Measurements from ENCODE around the gene PNMA6E.

Gene PNMA6E

DNA sequence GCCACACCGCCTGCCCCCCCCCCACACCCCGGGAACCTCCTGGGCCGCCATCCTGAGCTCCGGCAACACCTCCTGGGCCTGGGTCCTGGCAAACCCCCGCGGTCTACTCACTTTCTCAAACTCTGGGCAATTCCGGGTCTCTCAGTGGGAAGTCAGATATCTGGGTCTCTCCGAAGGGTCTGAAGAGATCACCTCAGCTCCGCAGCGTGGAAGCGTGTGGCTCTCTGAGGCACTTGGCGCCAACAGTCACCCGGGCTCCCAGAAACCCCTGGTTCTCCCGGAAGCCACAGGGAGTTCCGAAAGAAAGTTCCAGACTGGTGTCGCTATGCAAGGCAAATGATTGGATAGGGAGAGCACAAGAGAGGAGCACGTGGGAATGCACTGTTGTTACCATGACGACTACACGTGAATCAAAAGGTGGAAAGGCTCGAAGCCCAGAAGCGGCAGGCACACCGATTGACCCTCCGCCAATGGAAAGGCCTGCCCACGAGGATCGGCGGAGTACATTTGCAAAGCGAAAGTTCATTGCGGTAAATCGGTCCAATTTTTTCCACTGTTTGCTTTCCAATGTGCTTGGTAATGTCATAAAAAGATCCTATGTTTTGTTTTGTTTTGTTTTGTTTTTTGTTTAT is at the start of gene PNMA6E:
Gene PNMA6E (minus strand): TSS at position 218 of the 632 bp plus-strand sequence. CDS start 2,501 bp downstream, outside the sequence.
- no peak for FAIRE-seq

DNA sequence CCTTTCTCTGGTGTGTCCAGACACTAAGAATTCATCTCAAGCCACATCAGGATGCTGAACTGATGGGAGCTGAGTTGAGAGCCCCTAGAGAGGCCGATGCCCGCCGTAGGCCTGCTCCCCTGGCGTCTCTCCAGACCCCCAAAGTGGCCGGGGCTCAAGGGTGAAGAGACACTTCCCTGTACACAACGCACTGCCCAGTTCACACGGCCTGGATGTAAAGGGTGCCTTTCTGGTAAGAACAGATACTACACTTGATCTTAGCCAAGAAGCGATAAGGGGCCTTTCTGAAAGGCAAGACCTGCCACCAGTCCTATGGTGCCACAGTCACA is 49.8 kb upstream of the PNMA6E start:
- no peak for FAIRE-seq

DNA sequence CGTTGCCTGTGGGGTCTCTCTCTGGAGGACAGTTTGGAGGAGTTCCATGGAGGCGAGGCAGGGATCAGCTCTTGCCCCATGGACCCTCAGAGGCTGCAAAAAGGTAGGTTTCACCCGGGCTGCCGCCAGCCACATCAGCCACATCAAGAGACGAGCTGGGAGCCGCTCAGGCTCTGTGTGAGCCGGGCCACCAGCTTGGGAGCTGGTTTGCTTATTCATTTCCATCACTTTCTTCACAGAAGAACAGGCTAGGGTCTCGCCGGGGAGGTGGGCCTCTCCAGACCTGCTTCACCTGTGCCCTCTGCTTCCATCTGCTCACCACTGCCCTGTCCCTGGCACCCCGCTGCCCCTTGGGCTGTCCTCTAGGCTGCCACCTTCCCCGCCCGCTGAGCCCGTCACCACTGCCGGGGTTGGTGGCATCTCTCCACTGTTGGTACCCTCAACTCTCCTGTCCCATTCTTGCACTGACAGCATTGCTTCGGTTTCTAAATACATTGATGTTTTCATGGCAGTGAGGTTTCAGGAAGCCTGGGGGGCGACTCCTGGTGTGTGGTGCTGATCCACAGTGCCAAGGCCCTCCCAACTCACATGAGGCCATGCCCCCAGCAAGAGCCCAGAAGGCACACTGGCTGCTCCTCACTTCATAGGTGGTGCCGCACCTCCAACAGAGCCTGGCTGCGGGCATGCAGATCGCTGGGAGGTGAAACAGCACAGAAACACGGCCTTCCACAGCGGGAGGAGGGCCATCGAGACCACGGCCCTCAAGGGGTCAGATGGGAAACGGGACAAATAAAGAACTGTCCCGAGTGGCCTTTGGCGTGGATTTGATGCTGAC is 49.2 kb upstream of the PNMA6E start:
- FAIRE-seq, result no peak

DNA sequence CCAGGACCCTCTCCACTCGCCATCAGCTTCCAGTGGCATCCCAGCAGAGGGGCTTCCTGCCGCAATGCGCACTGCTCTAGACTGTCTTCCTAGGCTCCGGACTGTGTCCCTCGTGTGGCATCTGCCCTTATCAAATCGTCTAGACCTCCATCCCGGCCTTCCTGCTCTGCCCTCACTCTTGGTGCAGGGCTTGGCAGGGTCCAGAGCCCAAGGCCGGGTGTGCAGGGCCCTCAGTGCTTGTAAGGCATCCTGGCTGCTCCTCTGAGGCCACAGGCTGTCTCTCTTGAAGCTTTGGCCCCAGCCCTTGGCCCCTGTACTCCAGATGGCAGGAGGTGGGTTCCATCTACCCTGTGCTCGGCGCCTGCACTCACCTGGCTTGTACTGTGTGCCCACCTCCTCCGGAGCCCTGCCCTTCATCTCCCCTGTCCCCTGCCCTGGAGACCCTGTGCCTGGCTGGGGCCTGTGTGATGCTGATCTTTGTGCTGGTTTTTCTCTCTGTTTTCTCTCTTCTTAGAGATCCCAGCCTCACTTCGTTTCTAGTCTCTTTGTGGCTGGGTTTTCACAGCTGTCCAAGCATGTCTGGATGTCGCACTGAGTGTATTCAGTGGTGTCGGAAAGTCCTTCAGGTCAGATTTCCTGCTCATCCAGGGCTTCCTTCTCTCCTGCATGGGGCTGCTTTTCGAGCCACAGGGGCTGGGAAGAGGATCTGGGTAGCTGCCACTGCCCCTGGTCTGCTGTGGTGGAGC is 48.4 kb upstream of the PNMA6E start:
- no peak for FAIRE-seq

DNA sequence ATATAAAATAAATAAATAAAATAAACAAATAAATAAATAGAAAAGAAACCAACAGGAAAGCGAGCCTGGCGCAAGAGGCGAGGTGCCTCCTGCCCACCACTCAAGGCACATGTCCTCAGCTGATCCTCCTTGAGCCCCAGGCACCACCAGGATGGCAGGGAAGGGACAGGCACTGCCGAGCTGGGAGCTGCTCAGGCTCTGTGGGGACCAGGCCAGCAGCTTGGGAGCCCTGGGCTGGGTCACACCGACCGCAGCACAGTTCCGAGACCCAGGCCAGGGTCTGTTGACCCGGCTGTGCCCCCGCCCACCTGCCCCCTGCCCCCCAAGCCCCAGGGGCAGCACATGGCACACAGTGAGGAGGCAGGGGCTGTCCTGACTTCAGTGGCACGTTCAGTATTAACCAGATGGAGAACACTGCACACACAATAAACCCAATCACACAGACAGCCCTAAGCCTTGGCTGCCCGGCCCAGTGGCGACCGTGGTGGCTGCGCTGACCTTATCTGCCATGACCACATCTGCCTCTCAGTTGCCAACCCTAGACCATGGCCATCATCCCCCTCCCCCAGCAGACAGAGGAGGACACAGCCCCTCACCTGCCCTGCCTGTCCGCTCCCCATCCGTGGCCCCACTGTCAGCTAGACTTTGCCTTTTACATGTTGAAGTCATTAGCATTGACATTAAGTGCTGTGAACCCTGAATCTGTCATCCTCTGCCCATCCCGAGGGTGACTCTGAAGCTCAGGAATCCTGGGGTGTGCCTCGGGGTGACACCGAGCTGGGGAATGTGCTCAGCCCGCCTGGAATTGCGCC is 47.6 kb upstream of the PNMA6E start:
- FAIRE-seq, result no peak

DNA sequence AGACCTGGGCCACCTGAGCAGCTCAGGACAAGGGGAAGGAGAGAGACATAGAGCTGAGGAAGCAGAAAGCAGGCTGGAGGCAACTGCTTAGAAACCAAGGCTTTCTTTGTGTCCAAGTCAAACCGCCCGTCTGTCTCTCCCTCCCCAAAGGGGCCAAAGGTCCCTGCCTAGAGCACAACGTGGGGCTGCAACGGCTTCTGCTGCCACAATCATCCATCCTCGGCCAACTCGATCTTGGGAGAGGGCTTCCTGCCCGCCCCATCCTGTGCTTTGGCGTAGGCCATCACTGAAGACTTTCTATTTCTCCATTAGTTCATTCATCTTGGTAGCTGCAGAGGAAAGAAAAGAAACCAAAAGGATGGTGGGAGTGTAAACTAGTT is 46.4 kb upstream of the PNMA6E start:
- FAIRE-seq, result no peak

DNA sequence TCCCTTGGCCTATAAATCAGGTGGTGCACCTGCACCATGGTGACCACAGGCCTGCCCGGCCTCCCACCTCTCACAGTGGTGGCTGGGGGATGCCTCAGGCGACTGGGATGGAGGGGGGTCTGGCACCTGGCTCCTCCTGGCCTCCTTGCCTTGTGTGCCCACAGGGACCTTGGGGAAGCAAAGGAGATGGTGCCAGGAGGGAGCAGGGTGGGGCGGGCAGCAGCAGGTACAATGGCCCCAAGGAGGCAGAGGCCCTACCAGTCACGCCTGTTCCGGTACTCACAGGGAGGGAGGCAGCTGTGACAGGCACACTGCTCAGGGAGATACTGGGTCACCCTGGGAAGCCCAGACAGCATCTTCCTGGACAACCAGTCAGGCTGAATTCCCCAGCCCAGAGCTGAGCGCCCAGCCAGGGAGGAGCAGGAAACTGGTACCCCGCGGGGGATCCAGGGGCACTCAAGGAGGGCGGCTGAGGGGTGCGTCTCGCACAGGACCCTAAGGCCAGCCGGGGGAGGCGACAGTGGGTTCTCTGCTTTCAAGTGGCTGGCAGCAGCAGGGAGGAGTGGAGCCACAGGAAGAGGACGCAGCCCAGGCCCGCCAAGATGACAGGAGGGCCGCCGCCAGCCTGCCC is 45.9 kb upstream of the PNMA6E start:
- FAIRE-seq, result no peak

DNA sequence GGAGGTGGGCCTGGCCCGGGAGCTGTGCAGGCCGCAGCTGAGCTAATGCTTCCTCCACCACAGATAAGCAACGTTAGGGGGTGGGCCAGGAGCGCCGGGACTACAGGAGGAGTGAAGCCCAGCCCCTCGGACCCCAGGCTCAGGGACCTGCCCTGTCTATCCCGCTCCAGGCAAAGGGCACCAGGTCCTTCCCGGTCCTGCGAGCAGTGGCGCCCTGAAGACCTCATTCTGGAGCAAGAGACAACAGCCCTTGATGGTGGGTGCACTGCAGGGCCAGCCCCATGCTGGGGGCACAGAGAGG is 45.4 kb upstream of the PNMA6E start:
- no peak for FAIRE-seq

DNA sequence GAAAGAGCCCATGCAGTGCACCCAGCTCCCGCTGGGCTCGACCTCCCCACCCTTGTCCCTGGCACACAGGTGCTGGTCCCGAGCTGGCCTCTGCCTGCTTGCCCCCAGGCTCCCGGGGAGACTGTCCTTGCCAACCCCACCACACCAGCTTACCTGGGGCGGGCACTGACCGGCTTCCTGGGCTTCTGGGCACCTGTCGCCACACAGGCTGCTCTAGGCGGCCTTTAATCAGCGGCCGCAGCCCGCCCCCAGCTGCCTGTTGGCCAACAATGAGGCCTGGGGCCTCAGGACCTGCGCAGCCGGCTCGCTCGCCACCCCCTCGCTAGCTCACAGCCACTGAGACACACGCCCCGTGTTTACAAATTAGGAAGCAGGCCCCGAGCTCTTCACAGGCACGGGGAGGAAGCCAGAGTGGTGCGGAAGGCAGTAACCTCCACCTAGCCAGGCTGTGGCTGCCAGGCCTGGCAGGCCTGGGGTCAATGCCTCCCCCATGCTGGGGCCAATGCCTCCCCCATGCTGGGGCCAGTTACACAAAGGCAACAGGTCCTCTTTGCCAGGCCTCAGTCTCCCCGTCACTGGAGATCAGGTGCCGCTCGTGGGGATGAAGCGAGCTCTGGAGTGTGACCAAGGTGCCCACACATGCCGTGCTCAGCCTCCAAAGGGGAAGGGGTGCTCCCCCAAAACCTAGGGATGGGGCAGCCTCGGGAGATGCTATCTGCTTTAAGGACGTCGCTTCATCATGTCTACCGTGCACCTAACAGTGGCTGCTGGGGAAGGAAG is 44.9 kb upstream of the PNMA6E start, which contains the start of gene TREX2:
Gene TREX2 (minus strand): TSS at position 201 of the 780 bp plus-strand sequence. CDS start 626 bp downstream, outside the sequence.
- FAIRE-seq, result no peak

DNA sequence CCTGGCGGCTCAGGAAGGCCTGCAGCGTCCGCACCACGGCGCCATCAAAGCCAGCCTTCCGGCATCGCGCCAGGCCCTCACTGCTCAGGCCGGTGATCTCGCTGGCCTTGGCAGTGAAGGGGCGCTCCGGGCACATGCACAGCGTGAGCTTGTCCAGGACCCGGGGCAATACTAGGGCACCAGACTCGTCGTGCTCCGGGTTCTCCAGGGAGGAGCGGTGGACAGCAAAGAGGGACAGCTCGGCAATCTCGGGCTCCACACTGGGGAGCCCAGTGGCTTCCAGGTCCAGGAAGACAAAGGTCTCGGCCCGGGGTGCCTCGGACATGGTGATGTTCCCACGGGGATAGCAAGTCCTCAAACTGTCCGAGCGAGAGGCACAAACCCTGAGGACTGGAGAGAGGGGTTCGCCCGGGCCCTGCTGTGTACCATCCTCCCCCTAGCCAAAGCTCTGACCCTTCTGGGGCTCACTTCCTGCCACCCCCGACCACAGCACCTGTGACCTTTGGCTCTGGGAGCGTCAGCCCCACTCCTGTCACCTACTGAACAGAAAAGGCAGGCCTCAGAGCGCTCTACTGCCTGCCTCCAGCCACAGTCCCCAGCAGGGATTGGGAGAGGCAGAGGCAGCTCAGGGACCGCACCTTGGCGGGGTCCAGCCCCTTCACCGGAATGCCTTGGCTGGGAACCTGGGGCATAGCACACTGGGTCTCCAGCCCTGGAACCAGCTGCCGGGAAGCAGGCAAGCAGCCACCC is 44.1 kb upstream of the PNMA6E start:
- no peak for FAIRE-seq

DNA sequence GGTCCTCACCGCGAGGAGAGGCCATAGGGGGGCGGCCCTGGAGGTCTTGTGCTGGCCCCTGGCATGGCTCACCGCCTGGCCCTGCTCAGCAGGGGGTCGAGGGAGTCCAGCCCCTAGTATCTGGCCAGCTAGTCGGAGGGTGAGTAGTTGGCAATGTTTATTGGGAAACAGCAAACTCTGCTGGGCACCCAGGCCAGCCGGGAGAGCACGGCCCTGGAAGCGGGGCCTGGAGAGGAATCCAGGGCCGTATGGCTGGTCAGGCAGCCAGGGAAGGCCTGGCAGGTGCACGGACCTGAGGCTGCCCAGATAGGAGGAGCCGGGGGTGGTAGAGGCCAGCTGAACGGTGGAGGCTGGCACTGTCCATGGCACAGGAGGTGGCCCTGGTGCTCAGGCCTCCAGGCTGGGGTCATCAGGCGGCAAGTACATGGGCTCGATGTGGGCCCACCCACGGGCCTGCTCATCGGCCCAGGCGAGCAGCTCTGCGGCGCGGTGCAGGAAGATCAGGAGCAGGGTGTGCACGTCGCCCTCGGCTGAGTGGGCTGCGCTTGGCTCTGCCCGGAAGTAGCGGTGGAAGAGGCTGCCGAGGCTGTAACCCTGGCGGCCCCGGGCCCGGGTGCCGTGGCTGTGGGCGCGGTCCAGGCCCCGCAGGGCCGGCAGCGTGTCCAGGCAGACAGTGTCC is 43.3 kb upstream of the PNMA6E start:
- FAIRE-seq, result no peak

DNA sequence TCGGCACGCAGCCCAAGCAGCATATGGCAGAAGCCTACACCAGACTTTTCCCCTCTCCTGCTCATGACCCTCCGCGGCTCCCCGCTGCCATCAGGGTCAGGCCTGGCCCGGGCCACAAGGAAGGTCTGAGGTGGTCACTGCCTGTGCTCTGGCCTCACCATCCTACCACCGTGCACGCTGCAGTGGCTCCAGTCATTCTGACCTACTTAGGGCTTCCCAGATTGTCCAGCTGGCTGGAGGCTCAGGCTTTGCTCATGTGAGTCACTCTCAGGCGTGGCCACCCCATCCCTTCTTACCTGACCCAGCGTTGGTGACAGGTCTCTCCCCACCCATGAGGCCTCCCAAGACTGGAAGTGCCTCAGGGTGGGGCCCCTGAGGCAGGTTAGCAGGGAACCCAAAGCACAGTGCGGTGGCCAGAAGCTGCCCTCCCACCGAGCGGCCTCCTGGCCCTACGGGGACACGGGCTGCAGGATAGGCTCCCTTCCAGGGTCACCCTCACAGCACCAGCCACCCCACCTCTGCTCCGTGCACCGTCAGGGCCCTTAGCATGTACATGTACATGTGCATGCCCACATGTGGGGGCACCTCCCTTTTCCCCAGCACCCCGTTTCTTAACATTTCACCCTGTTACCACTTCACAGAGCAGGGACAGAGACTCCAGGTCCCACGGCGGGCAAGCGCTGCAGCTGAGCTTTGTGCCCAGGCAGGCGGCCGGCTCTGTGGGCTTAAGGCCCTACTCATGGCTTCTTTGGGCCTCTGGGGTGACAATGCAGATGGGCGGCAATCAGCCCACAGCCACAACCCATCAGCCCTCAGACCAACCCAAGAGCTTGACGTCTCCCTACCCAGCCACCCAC is 42.6 kb upstream of the PNMA6E start:
- FAIRE-seq, result no peak

DNA sequence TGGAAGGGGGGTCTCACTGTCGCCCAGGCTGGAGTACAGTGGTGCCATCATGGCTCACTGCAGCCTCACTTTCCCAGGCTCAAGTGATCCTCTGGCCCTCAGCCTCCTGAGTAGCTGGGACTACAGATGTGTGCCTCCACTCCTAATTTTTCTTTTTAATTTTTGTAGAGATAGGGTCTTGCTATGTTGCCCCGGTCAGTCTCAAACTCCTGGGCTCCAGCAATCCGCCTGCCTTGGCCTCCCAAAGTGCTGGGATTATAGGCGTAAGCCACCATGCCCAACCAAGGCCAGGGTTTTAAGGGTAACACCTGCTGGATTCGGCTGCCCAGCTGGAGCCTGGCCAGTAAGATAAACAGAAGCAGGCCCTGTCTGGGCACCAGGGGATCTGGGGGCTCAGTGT is 41.3 kb upstream of the PNMA6E start:
- FAIRE-seq, result no peak

DNA sequence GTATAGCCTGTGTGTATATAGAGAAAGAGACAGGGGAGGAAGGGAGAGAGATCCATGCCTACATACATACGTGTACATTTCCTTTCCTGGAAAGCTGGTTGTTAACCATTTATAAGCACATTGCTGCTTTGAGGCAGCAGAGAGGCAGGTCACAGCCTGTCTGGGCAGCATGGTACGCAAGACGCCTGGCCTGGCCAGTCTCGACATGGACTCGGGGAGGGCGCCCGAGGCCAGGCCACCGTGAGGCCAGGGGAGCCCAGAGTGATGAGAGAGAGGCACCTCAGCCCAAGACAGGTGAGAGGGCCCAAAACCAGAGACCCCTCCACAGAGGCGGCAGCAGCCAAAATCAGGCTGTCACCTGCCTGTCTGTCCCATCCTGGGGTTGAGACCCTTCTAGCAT is 40.8 kb upstream of the PNMA6E start:
- FAIRE-seq, result no peak

DNA sequence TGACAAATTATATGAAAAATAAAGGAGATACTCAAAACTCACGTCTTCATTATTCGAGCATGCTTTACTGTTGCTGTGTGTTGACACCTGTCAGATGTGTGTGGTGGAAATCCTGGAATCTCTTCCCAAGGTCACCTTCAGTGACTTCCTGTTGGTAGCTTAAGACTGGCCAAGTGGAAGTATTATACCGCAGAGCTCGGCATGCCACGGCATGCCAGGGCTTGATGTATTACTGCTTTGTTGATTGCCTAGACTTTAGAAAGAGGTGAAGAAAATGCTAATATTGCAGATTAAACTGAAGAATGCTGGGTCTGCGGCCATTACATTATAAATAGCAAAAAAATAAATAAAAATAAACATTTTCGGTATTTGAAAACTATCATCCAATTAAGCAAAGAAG is 40.1 kb upstream of the PNMA6E start:
- no peak for FAIRE-seq

DNA sequence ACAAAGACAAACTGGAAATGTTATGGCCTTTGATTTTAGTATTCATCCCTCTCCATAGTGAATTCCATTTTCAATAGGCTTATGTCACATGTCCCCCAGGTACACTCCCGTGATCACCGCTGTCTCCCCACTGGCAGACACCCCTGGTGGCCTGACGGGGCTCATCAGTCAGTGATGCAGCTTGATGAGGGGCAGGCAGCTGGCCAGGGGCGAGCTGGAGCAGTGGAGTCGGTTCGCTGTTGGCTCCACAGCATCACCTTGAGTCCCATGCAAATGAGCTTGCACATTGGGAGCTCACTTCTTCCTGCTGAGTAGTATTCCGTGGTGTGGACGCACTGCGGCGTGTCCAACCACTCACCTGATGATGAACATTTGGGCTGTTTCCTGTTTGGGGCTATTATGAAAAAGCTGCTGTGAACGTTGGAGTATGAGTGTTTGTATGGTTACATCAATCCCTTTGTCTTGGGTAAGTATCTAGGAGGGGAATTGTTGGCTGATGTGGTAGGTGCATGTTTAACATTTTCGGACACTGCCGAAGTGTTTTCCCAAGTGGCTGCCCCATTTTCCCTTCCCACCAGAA is 39.5 kb upstream of the PNMA6E start:
- FAIRE-seq, result no peak

DNA sequence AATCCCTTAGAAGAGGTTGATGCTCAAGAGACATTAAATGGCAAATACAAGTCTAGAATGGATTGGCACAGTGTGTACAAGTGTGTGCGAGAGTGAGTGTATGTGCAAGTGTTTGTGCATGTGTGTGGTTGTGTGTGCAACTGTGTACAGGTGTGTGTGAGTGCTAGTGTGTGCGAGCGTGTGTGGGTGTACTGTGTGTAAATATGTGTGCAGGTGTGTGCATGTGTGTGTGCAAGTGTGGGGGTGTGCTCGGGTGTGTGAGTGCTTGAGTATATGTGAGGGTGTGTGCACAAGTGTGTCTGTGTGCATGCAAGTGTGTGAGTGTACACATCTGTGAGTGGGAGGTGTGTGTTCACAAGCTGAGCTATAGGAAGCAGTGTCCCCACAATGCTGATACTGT is 38.8 kb upstream of the PNMA6E start:
- FAIRE-seq, result no peak

DNA sequence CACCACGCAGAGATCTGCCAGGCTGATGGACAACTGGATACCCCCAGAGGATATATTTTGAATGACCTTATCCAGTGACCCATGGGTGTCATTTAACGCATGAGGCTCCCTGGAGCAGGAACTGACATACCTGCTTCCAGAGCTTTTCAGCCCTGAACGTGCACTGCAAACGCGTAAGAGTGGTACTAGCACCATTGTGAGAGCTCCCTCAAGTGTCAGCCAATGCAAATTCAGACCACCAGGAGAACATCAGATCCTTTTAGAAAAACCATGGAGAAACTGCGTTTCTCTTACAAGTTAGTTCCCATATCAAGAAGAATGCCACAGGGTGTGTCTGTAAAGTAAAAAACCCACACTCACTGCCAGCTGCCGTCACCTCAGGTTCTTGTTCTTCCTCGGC is 37.4 kb upstream of the PNMA6E start:
- FAIRE-seq, result no peak

DNA sequence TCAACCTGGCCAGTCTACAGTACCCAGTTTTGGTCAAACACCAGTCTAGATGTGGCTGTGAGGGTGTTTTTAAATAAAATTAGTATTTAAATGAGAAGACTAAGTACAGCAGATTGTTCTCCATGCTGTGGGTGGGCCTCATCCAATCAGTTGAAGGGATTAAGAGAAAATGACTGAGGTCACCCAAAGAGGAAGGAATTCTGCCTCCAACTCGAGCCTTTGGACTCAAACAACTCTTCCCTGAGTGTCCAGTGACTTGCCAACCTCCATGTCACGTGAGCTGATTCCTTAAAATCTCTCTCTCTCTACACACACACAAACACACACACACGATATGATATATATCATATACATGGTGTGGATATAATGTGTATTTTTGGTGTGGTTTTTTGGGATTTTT is 34.7 kb upstream of the PNMA6E start:
- no peak for FAIRE-seq

All from colon (tissue), 2 donors.